ENCODE measurements around the gene RAP2A. TPM values are rescaled to one million over a fixed set of nuclear protein-coding genes. Genes with fewer than 3 reads are reported as not detected.

The RAP2A gene
- total RNA-seq, 1 donor from 2014 or later, result 70.9 TPM

DNA sequence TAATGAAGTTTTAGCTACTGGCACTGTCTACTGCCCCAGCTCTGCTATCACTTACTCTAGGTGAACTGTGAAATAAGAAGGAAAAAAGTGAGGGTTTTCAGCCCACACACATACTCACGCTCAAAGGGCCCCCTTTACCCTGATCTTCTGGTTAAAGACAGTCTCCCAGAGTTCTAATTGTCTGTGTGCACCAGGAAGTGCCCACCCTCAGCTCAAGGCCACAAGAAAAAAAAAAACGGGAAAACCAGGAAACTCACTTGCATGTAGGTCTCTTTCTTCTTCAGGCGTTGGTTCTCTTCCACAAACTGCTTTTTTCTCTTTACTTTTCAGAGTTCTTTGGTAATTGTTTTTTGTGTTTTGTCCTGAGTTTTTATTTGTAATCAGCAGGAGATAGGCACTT, 22.1 kb downstream of the RAP2A start:
- H3K36me3 Mint-ChIP-seq, result peaks cover 45% of the 10 kb centered on the region
- Histone ChIP-seq H3K27ac (no peak overlapping the region), H3K79me2 (ENCODE audit: low read depth) (peaks cover 71% of the 10 kb centered on the region), H4K20me1 (ENCODE audit: low read depth) (peaks cover 18% of the 10 kb centered on the region), H3K4me2 (no peak overlapping the region), H3K27me3 (no peaks in the 10 kb centered on the region), H3K9me3 (ENCODE audit: low read depth) (peaks cover 10% of the 10 kb centered on the region), H2AFZ (replicated peaks) (no peak overlapping the region), H3K9ac (no peak overlapping the region), H3K36me3 (peaks cover 12% of the 10 kb centered on the region), H3K4me3 (no peak overlapping the region), H3K4me1 (peaks cover 8% of the 10 kb centered on the region), H3F3A (ENCODE audit: low read depth) (no peaks in the 10 kb centered on the region)
- peaks cover 19% of the 10 kb centered on the region for H3K9me3 Mint-ChIP-seq
- H3K27ac Mint-ChIP-seq, result no peak overlapping the region
- H3K27me3 Mint-ChIP-seq (ENCODE audit: insufficient read depth, low read depth), result no peaks in the 10 kb centered on the region
- no peak for DNase-seq (ENCODE audit: low spot score)
- H3K4me3 Mint-ChIP-seq, result no peak overlapping the region
- H3K4me1 Mint-ChIP-seq, result no peaks in the 10 kb centered on the region
- TF ChIP-seq, protein P1, sequence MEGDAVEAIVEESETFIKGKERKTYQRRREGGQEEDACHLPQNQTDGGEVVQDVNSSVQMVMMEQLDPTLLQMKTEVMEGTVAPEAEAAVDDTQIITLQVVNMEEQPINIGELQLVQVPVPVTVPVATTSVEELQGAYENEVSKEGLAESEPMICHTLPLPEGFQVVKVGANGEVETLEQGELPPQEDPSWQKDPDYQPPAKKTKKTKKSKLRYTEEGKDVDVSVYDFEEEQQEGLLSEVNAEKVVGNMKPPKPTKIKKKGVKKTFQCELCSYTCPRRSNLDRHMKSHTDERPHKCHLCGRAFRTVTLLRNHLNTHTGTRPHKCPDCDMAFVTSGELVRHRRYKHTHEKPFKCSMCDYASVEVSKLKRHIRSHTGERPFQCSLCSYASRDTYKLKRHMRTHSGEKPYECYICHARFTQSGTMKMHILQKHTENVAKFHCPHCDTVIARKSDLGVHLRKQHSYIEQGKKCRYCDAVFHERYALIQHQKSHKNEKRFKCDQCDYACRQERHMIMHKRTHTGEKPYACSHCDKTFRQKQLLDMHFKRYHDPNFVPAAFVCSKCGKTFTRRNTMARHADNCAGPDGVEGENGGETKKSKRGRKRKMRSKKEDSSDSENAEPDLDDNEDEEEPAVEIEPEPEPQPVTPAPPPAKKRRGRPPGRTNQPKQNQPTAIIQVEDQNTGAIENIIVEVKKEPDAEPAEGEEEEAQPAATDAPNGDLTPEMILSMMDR (IDR thresholded peaks at IDR 0.05), result no peak
- TF ChIP-seq EZH2 (IDR thresholded peaks at IDR 0.05), result no peak
- TF ChIP-seq EZH2phosphoT487 (IDR thresholded peaks at IDR 0.05), result no peak

- TF ChIP-seq, protein P1 (IDR thresholded peaks at IDR 0.05), result no peak
- TF ChIP-seq EZH2 (IDR thresholded peaks at IDR 0.05) (no peak), EZH2phosphoT487 (IDR thresholded peaks at IDR 0.05) (no peak)
- peaks cover 32% of the 10 kb centered on the region for H3K36me3 Mint-ChIP-seq
- H3K4me1 ChIP-seq, result peaks cover 8% of the 10 kb centered on the region
Observed at GRCh38 chr13:97459215-97459777, 25.3 kb downstream of the RAP2A start.

GRCh38 chr13:97460004-97460775, 26.2 kb downstream of the RAP2A start:
- Histone ChIP-seq H3K27me3 (no peaks in the 10 kb centered on the region), H3K36me3 (no peaks in the 10 kb centered on the region), H4K20me1 (ENCODE audit: low read depth) (peaks cover 20% of the 10 kb centered on the region), H3K4me3 (no peak overlapping the region), H3F3A (ENCODE audit: low read depth) (no peaks in the 10 kb centered on the region), H3K4me1 (peaks cover 8% of the 10 kb centered on the region), H3K79me2 (ENCODE audit: low read depth) (peaks cover 40% of the 10 kb centered on the region), H3K4me2 (no peak overlapping the region), H2AFZ (replicated peaks) (no peak overlapping the region), H3K27ac (no peak overlapping the region), H3K9me3 (ENCODE audit: low read depth) (no peaks in the 10 kb centered on the region), H3K9ac (no peak overlapping the region)
- Mint-ChIP-seq H3K9me3 (peaks cover 6% of the 10 kb centered on the region), H3K27ac (no peak overlapping the region), H3K4me3 (no peak overlapping the region), H3K4me1 (no peaks in the 10 kb centered on the region), H3K36me3 (peaks cover 28% of the 10 kb centered on the region), H3K27me3 (ENCODE audit: insufficient read depth, low read depth) (no peaks in the 10 kb centered on the region)
- no peak for DNase-seq (ENCODE audit: low spot score)
- TF ChIP-seq, protein P1 (IDR thresholded peaks at IDR 0.05), result no peak
- TF ChIP-seq EZH2phosphoT487 (IDR thresholded peaks at IDR 0.05), result no peak
- no peak for TF ChIP-seq EZH2 (IDR thresholded peaks at IDR 0.05)

More at GRCh38 chr13:97459215-97459777, 25.3 kb downstream of the RAP2A start:
- H4K20me1 ChIP-seq (ENCODE audit: low read depth), result peaks cover 22% of the 10 kb centered on the region
- no peak overlapping the region for H3K4me2 ChIP-seq
- H3K79me2 ChIP-seq (ENCODE audit: low read depth), result peaks cover 49% of the 10 kb centered on the region
- H3K4me1 Mint-ChIP-seq, result no peaks in the 10 kb centered on the region
- no peaks in the 10 kb centered on the region for H3F3A ChIP-seq (ENCODE audit: low read depth)
- DNase-seq (ENCODE audit: low spot score), result no peak
- H2AFZ ChIP-seq (replicated peaks), result no peak overlapping the region
- H3K27ac ChIP-seq, result no peak overlapping the region
- no peak overlapping the region for H3K27ac Mint-ChIP-seq
- peaks cover under 1% of the 10 kb centered on the region for H3K36me3 ChIP-seq
- H3K4me3 Mint-ChIP-seq, result no peak overlapping the region
- no peak overlapping the region for H3K4me3 ChIP-seq
- no peak overlapping the region for H3K9ac ChIP-seq
- H3K27me3 ChIP-seq, result no peaks in the 10 kb centered on the region
- H3K9me3 ChIP-seq (ENCODE audit: low read depth), result peaks cover 8% of the 10 kb centered on the region
- H3K9me3 Mint-ChIP-seq, result peaks cover 12% of the 10 kb centered on the region
- H3K27me3 Mint-ChIP-seq (ENCODE audit: insufficient read depth, low read depth), result no peaks in the 10 kb centered on the region

Data from neural progenitor cell (in vitro differentiated cells).